Mucosa of descending colon (tissue), 3 donors: Measurements from ENCODE around the gene TXNL4B. TPM values are rescaled to one million over a fixed set of nuclear protein-coding genes. Genes with fewer than 3 reads are reported as not detected.

Experiments
- ATAC-seq: fragments of 200-7000 bp; cut with Tn5 transposase; one replicate; pipeline ENCODE4 v1.9.1; 2020; ENCODE audit warnings: mild to moderate bottlenecking, moderate library complexity
- DNase-seq, 3 donors: peaks; one replicate each; pipeline ENCODE4 v3.0.0-alpha.2; 2020
- H3K36me3 ChIP-seq: fragments of 200-600 bp; one replicate; pipeline ENCODE4 v1.8.0; 2021; ENCODE audit warnings: low read depth, mild to moderate bottlenecking
- H3K4me1 ChIP-seq: fragments of 200-600 bp; one replicate; pipeline ENCODE4 v1.8.0; 2021; ENCODE audit warnings: low read depth, mild to moderate bottlenecking
- H3K4me3 ChIP-seq: fragments of 200-600 bp; one replicate; pipeline ENCODE4 v1.8.0; 2021; ENCODE audit warnings: mild to moderate bottlenecking
- H3K9me3 ChIP-seq: fragments of 200-600 bp; one replicate; pipeline ENCODE4 v1.8.0; 2021; ENCODE audit warnings: mild to moderate bottlenecking
- CTCF ChIP-seq: fragments of 200-600 bp; IDR thresholded peaks from one replicate; pipeline ENCODE4 v1.8.0; 2022; ENCODE audit warnings: antibody characterized with exemption, mild to moderate bottlenecking
- intact Hi-C, 2 donors: fragments of 100-400 bp; cut with DNase I in 1 of 2; cut with micrococcal nuclease in 1 of 2; formaldehyde crosslinking; loops; one replicate each; pipeline versions ENCODE4 v1.11.0 to v1.11.1; 2022; cut with DNase I, micrococcal nuclease
- long read RNA-seq, 2 donors: library from polyadenylated mRNA; unstranded; transcript quantifications; one replicate each; pipeline ENCODE4 v2.0.0, GENCODE V29; 2019 to 2021
- total RNA-seq, 3 donors: library from RNA; stranded (reverse); fragmentation: NEBNext Ultra II Directional in 2 of 3; extraction: Animal tissue kit (Norgen Biotek cat#: 25700) in 2 of 3; gene quantifications; one replicate each; pipeline versions ENCODE4 v1.2.1 to v1.2.4, GENCODE V29; 2021 to 2023
- donor health status: DM: no; HTN: no; CAD: no; lungs with moderate emphysema.
- donor health status: DM: no; HTN: no; CAD: no.
- donor health status: DM: no; HTN: yes; CAD: no.

Gene TXNL4B
- 10 to 100 TPM in 2 of 3 donors, 1 to 10 TPM in 1; 9.8 to 14.5 (median 12.0) TPM for total RNA-seq
- long read RNA-seq, donor 1, partial matches to known transcripts: 0 of 2 reads
- long read RNA-seq, donor 1, other reads (novel, unspliced or antisense): 1 of 2 reads
- long read RNA-seq, donor 2, partial matches to known transcripts: 0 of 6 reads
- long read RNA-seq, donor 2, other reads (novel, unspliced or antisense): 1 of 6 reads

GRCh38 chr16:72093448-72094265 is at the start of gene TXNL4B, which contains the start of gene DHX38:
TXNL4B (minus strand) TSS chr16:72093620; CDS start chr16:72090749, 2,871 bp downstream.
DHX38 (plus strand) TSS chr16:72093847; CDS start chr16:72096158, 2,311 bp downstream.
- intact Hi-C loops: no loop called here
- peaks cover 26% of the 10 kb centered on the region for H3K4me1 ChIP-seq
- H3K4me3 ChIP-seq: peak within 1 kb of the TSS; percentile 60
- peak; percentile 90 to 96 (median 94) for DNase-seq
- no peaks in the 10 kb centered on the region for H3K9me3 ChIP-seq
- H3K36me3 ChIP-seq: peaks cover 5% of the 10 kb centered on the region
- ATAC-seq: peak; percentile 98
- no peak for TF ChIP-seq CTCF

- intact Hi-C loops: no loop called here
- Histone ChIP-seq H3K9me3 (peaks cover 2% of the 10 kb centered on the region), H3K36me3 (no peaks in the 10 kb centered on the region), H3K4me1 (no peaks in the 10 kb centered on the region), H3K4me3 (no peak overlapping the region)
- TF ChIP-seq CTCF: no peak
- DNase-seq (no peak), ATAC-seq (no peak)
Observed at GRCh38 chr16:72142476-72142875, 49.1 kb upstream of the TXNL4B start.

- ATAC-seq: no peak
- Histone ChIP-seq H3K36me3 (no peaks in the 10 kb centered on the region), H3K4me3 (no peak overlapping the region), H3K4me1 (no peaks in the 10 kb centered on the region), H3K9me3 (no peaks in the 10 kb centered on the region)
- no peak for DNase-seq
- intact Hi-C loops: no loop called here
- TF ChIP-seq CTCF: no peak
Observed at GRCh38 chr16:72139908-72140307, 46.5 kb upstream of the TXNL4B start.

- H3K4me3 ChIP-seq: no peak overlapping the region
- H3K36me3 ChIP-seq: no peaks in the 10 kb centered on the region
- no peaks in the 10 kb centered on the region for H3K9me3 ChIP-seq
- DNase-seq (no peak), ATAC-seq (no peak)
- H3K4me1 ChIP-seq: no peaks in the 10 kb centered on the region
- intact Hi-C loops: no loop called here
- TF ChIP-seq CTCF: no peak
Observed at GRCh38 chr16:72138064-72138572, 44.7 kb upstream of the TXNL4B start.

GRCh38 chr16:72137380-72138063 is 44.1 kb upstream of the TXNL4B start:
- no peak for ATAC-seq
- Histone ChIP-seq H3K36me3 (no peaks in the 10 kb centered on the region), H3K9me3 (no peaks in the 10 kb centered on the region), H3K4me1 (no peaks in the 10 kb centered on the region), H3K4me3 (no peak overlapping the region)
- TF ChIP-seq CTCF: no peak
- intact Hi-C loops: no loop called here
- DNase-seq: no peak
